HepG2 (cell line): Measurements from ENCODE around the gene ETV5. TPM values are rescaled to one million over a fixed set of nuclear protein-coding genes. Genes with fewer than 3 reads are reported as not detected.

Experiments
- ATAC-seq: fragments of 200-7000 bp; cut with Tn5 transposase; 3 replicates; pipeline ENCODE4 v1.9.1; 2020; ENCODE audit warnings: mild to moderate bottlenecking, moderate library complexity
- BruUV-seq: library from RNA; stranded (reverse); fragments of 400-500 nt; replicated peaks from 2 replicates; lab custom pipeline; 2021; lab: Mats Ljungman, UMichigan
- CTCF ChIA-PET: fragments of 300-600 bp; formaldehyde crosslinking; extraction: SDS; loops from one replicate; lab custom pipeline; 2021; ENCODE audit warnings: low total read pairs, inconsistent platforms, low intra/inter-chr PET ratio; lab: Yijun Ruan, JAX
- POLR2A ChIA-PET: fragments of 350-600 bp; sonication (Branson Sonifier 250); formaldehyde crosslinking; loops from one replicate; lab custom pipeline; 2020; ENCODE audit warnings: antibody characterized with exemption, inconsistent platforms; lab: Yijun Ruan, JAX
- DNase-seq: peaks from one replicate; pipeline ENCODE4 v3.0.0-alpha.2; 2015; ENCODE audit warnings: low spot score
- FAIRE-seq: peaks from 3 replicates; lab custom pipeline; 2011; peaks lifted over from hg19 to GRCh38; lab: Jason Lieb, UNC
- H2AFZ ChIP-seq: one replicate; pipeline ENCODE4 v1.6.1; 2011; ENCODE audit warnings: low read length, inconsistent platforms
- H3K27ac ChIP-seq: fragments of 300-600 bp; 3 replicates; pipeline ENCODE4 v1.8.0; 2011; ENCODE audit warnings: mixed run types, mild to moderate bottlenecking, mixed read lengths, low read length, inconsistent platforms; ENCODE audit not compliant: insufficient read depth; ENCODE audit errors: extremely low read length
- H3K27me3 ChIP-seq, 2 experiments: fragments of 200-600 bp in 1 of 2; 2 replicates in 1 of 2; 3 replicates in 1 of 2; pipeline versions ENCODE4 v1.6.0 to v1.8.0; 2011; ENCODE audit warnings: low read length in 2 of 2, mild to moderate bottlenecking in 2 of 2, moderate library complexity in 2 of 2, inconsistent platforms in 1 of 2; ENCODE audit not compliant: insufficient read depth in 2 of 2, control insufficient read depth in 1 of 2
- H3K36me3 ChIP-seq, 2 experiments: fragments of 200-600 bp in 1 of 2; replicated peaks in 1 of 2; 2 replicates in 1 of 2; 3 replicates in 1 of 2; pipeline versions ENCODE4 v1.5.1 to v1.8.0; 2011; ENCODE audit warnings: low read length in 2 of 2, inconsistent platforms in 1 of 2; ENCODE audit not compliant: insufficient read depth in 2 of 2, control insufficient read depth in 1 of 2
- H3K4me1 ChIP-seq: 2 replicates; pipeline ENCODE4 v1.5.1; 2012; ENCODE audit warnings: low read length, inconsistent platforms; ENCODE audit not compliant: insufficient read depth
- H3K4me2 ChIP-seq: 2 replicates; pipeline ENCODE4 v1.6.0; 2011; ENCODE audit warnings: low read depth, low read length, inconsistent platforms
- H3K4me3 ChIP-seq, 3 experiments: fragments of 200-600 bp in 1 of 3; sonication (generic), shearing (Covaris generic) in 1 of 3; replicated peaks in 1 of 3; 2 replicates each; pipeline ENCODE4 v1.5.1; 2011 to 2016; ENCODE audit warnings: low read length in 3 of 3, inconsistent platforms in 2 of 3, low read depth in 2 of 3, mild to moderate bottlenecking in 2 of 3, control low read depth in 1 of 3, mixed read lengths in 1 of 3; ENCODE audit not compliant: insufficient read depth in 1 of 3
- H3K79me2 ChIP-seq: one replicate; pipeline ENCODE4 v1.6.1; 2011; ENCODE audit warnings: low read length, inconsistent platforms; ENCODE audit not compliant: insufficient read depth
- H3K9ac ChIP-seq: 2 replicates; pipeline ENCODE4 v1.6.0; 2011; ENCODE audit warnings: mild to moderate bottlenecking, low read depth, low read length, inconsistent platforms; ENCODE audit not compliant: insufficient read depth
- H3K9me3 ChIP-seq: 2 replicates; pipeline ENCODE4 v1.5.1; 2012; ENCODE audit warnings: mild to moderate bottlenecking, low read length
- H4K20me1 ChIP-seq: 2 replicates; pipeline ENCODE4 v1.6.0; 2011; ENCODE audit warnings: inconsistent platforms, mild to moderate bottlenecking, low read length, moderate library complexity; ENCODE audit not compliant: insufficient read depth
- ASH2L ChIP-seq: fragments of 300-600, 200-600 bp; sonication (generic); IDR thresholded peaks from 2 replicates; pipeline ENCODE4 v1.7.0; 2017; ENCODE audit warnings: low read depth, mild to moderate bottlenecking, moderate library complexity, mixed read lengths, low read length; ENCODE audit not compliant: insufficient read length
- BCL6 ChIP-seq: IDR thresholded peaks from 2 replicates; pipeline ENCODE4 v1.6.1; 2016; ENCODE audit warnings: missing genetic modification reagents, missing compliant biosample characterization
- CHCHD3 ChIP-seq: sonication (generic); formaldehyde crosslinking; IDR thresholded peaks from 2 replicates; pipeline ENCODE4 v1.8.0; 2022; ENCODE audit warnings: mild to moderate bottlenecking, missing genetic modification reagents, moderate library complexity
- EP300 ChIP-seq, 3 experiments: sonication (generic) in 1 of 3; formaldehyde crosslinking in 1 of 3; IDR thresholded peaks; 2 replicates each; pipeline versions ENCODE4 v1.5.1 to v1.6.1; 2011 to 2020; ENCODE audit warnings: low read depth in 2 of 3, low read length in 2 of 3, borderline replicate concordance in 1 of 3, improper control_type of control experiment in 1 of 3, mild to moderate bottlenecking in 1 of 3, missing genetic modification reagents in 1 of 3, moderate library complexity in 1 of 3
- GATAD2A ChIP-seq: IDR thresholded peaks from 2 replicates; pipeline ENCODE4 v1.6.1; 2016
- GFI1 ChIP-seq: sonication (generic); formaldehyde crosslinking; IDR thresholded peaks from 2 replicates; pipeline ENCODE4 v1.5.0; 2020; ENCODE audit warnings: missing genetic modification reagents, mild to moderate bottlenecking, borderline replicate concordance
- HMG20A ChIP-seq: IDR thresholded peaks from 2 replicates; pipeline ENCODE4 v1.6.1; 2016; ENCODE audit warnings: borderline replicate concordance
- MBD4 ChIP-seq: IDR thresholded peaks from 2 replicates; pipeline ENCODE4 v1.6.1; 2012; ENCODE audit warnings: low read length, inconsistent platforms, borderline replicate concordance
- MIER3 ChIP-seq: IDR thresholded peaks from 2 replicates; pipeline ENCODE4 v1.6.1; 2016; ENCODE audit warnings: missing compliant biosample characterization, borderline replicate concordance
- RBM22 ChIP-seq: fragments of 200-400 bp; formaldehyde crosslinking; optimal IDR thresholded peaks from 2 replicates; pipeline ENCODE3; 2017; ENCODE audit warnings: mild to moderate bottlenecking, low read length, moderate library complexity
- RXRA ChIP-seq: sonication (generic); formaldehyde crosslinking; IDR thresholded peaks from 2 replicates; pipeline ENCODE4 v1.5.1; 2020; ENCODE audit warnings: missing genetic modification reagents
- RXRB ChIP-seq: IDR thresholded peaks from 2 replicates; pipeline ENCODE4 v1.6.1; 2016; ENCODE audit warnings: borderline replicate concordance, missing genetic modification reagents, missing compliant biosample characterization
- SKI ChIP-seq: fragments of 450-650 bp; IDR thresholded peaks from one replicate; pipeline ENCODE4 v1.6.1; 2018; ENCODE audit warnings: mild to moderate bottlenecking; ENCODE audit not compliant: partially characterized antibody
- TAF15 ChIP-seq: fragments of 200-400 bp; formaldehyde crosslinking; IDR thresholded peaks from one replicate; pipeline ENCODE4 v1.6.1; 2018; ENCODE audit warnings: mild to moderate bottlenecking, low read depth, low read length; ENCODE audit not compliant: poor library complexity, severe bottlenecking
- TCF7 ChIP-seq: sonication (generic); IDR thresholded peaks from 2 replicates; pipeline ENCODE4 v1.6.1; 2016; ENCODE audit warnings: antibody characterized with exemption, low read depth
- XRCC5 ChIP-seq: fragments of 200-400 bp; formaldehyde crosslinking; optimal IDR thresholded peaks from 2 replicates; pipeline ENCODE3; 2017; ENCODE audit warnings: mild to moderate bottlenecking, low read length
- ZNF281 ChIP-seq: sonication (generic); formaldehyde crosslinking; IDR thresholded peaks from 2 replicates; pipeline ENCODE4 v1.4.0; 2020; ENCODE audit warnings: missing genetic modification reagents, borderline replicate concordance
- ZNF510 ChIP-seq: sonication (generic); formaldehyde crosslinking; IDR thresholded peaks from 2 replicates; pipeline ENCODE4 v1.4.0; 2020; ENCODE audit warnings: low read depth, mild to moderate bottlenecking, missing genetic modification reagents
- ZNF678 ChIP-seq: sonication (generic); formaldehyde crosslinking; IDR thresholded peaks from 2 replicates; pipeline ENCODE4 v1.4.0; 2020; ENCODE audit warnings: mild to moderate bottlenecking, missing genetic modification reagents
- ZNF841 ChIP-seq: sonication (generic); formaldehyde crosslinking; IDR thresholded peaks from 2 replicates; pipeline ENCODE4 v1.8.1; 2023; ENCODE audit warnings: missing genetic modification reagents, borderline replicate concordance
- WGBS: methylation state at CpG from one replicate; pipeline ENCODE4 v1.1.6; 2017; ENCODE audit warnings: low lambda C conversion rate; 5-methylcytosine and 5-hydroxymethylcytosine counted together
- in situ Hi-C: cut with HindIII; loops from 2 replicates; pipeline ENCODE4 v1.10.0; 2017; ENCODE audit warnings: low pct_unique_long_range_greater_than_20kb; ENCODE audit not compliant: extremely low pct_ligation_motif_present
- intact Hi-C: fragments of 100-400 bp; cut with micrococcal nuclease; formaldehyde crosslinking; loops from one replicate; pipeline ENCODE4 v1.10.0; 2022; ENCODE audit not compliant: unreplicated experiment
- polyA plus RNA-seq, 8 experiments: library from polyadenylated mRNA; depleted of rRNA in 3 of 8; stranded (reverse) in 7 of 8; unstranded in 1 of 8; fragments of >200 nt; fragmentation: Illumina TruSeq in 4 of 8; extraction: Trizol in 4 of 8; gene quantifications; 2 replicates each; pipeline versions ENCODE4 v1.2.1 to v1.2.3, GENCODE V29; 2011 to 2016; ENCODE audit warnings: low read depth in 4 of 8, missing spikeins in 1 of 8, mixed read lengths in 1 of 8; ENCODE audit not compliant: insufficient read depth in 1 of 8
- total RNA-seq, 5 experiments: library from RNA; depleted of rRNA; stranded (reverse); fragments of >200 nt; fragmentation: Illumina TruSeq; extraction: Trizol; gene quantifications; 2 replicates each; pipeline ENCODE4 v1.2.3, GENCODE V29; 2016; ENCODE audit warnings: low read depth in 1 of 5
- TF ChIP-seq, protein P1 (sequence below): sonication (generic); formaldehyde crosslinking; IDR thresholded peaks from 2 replicates; pipeline ENCODE4 v1.4.0; 2020; ENCODE audit warnings: missing genetic modification reagents, borderline replicate concordance

The ETV5 gene
- total and polyA plus RNA-seq, 2 of the 13 experiments (the other 11 are each of a cell fraction or from before 2014, with no cell fraction given) = 52.9 to 57.2 TPM

DNA sequence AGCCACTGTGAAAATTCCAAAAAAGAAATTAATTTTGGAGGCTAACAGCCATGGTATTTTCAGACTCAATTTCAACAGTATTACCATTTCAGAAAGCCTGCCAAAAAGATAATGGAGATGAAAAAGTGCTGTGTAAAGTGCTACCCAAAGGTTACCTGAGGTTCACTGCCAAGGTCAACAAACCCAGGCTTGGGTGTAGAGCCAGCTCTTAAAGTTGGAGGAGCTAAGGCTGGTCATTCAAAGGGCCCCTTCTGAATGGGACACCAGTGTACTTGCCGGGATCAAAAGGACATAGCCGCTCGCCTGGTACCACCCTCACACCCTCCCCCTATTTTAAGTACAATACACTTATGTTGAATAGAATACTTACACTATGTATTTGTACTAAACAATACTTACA is 64.5 kb downstream of the ETV5 start:
- Histone ChIP-seq H3K4me1 (peaks cover 49% of the 10 kb centered on the region), H3K9me3 (no peaks in the 10 kb centered on the region), H3K4me3 (0 out of 6 replicates have a peak overlapping the region, but pooled peaks of 1 of the 3 experiments have one; percentile 12), H3K9ac (no peak overlapping the region), H3K27ac (peak overlapping the region; percentile 54), H3K27me3 (no peaks in the 10 kb centered on the region), H3K36me3 (peaks cover 8 to 23% of the 10 kb centered on the region in 2 experiments; a peak in 4 of 5 replicates), H3K4me2 (peak overlapping the region; percentile 62), H3K79me2 (no peaks in the 10 kb centered on the region), H4K20me1 (no peaks in the 10 kb centered on the region), H2AFZ (no peak overlapping the region)
- intact Hi-C loops (loop anchor here (2.0 kb wide), 2 partner anchors 42 to 64 kb away; partner anchors contain the start of gene ETV5), in situ Hi-C loops (no loop called here)
- FAIRE-seq (peak; percentile 26), DNase-seq (peak; percentile 84), ATAC-seq (peak; percentile 73)
- WGBS = 4% methylated on average over 3 of the region's 3 CpGs
- no TSS peak for BruUV-seq
- POLR2A ChIA-PET = interaction anchor here (1.0 to 2.1 kb wide), 2 partner anchors 54 to 64 kb away, joined by 3 to 6 read pairs; partner anchors contain the start of gene ETV5
- CTCF ChIA-PET = no interaction called here
- peak; percentile 52 for TF ChIP-seq SKI
- 0 out of 2 replicates have a peak, but pooled peaks have one; percentile 10 for TF ChIP-seq GFI1 (CRISPR knock-in tag)
- TF ChIP-seq HMG20A (CRISPR knock-in tag) = peak; percentile 4
- TF ChIP-seq TAF15 = no peak
- TF ChIP-seq MIER3 (CRISPR knock-in tag) = no peak
- TF ChIP-seq RXRB (CRISPR knock-in tag) = peak; percentile 27; the same call in 1 of the 2 replicates
- no peak for TF ChIP-seq CHCHD3 (CRISPR knock-in tag)
- 0 out of 2 replicates have a peak, but pooled peaks have one; percentile 11 for TF ChIP-seq ZNF281
- no peak for TF ChIP-seq RBM22
- no peak for TF ChIP-seq MBD4
- TF ChIP-seq TCF7 = 0 out of 2 replicates have a peak, but pooled peaks have one; percentile 21
- TF ChIP-seq RXRA (CRISPR knock-in tag) = peak; percentile 78; the same call in 1 of the 2 replicates
- TF ChIP-seq XRCC5 = peak; percentile 4
- TF ChIP-seq ZNF678 = no peak
- TF ChIP-seq BCL6 (CRISPR knock-in tag) = peak; percentile 61; the same call in 1 of the 2 replicates
- no peak for TF ChIP-seq ZNF510 (CRISPR knock-in tag)
- TF ChIP-seq EP300 (IDR thresholded peaks at IDR 0.05; ENCODE audit: low read depth in 2 of 2, low read length in 2 of 2) = peak in 1 of 2 experiments; percentile 16; a peak in 1 of 4 replicates
- no peak for TF ChIP-seq EP300 (CRISPR knock-in tag; IDR thresholded peaks at IDR 0.05; ENCODE audit: borderline replicate concordance)
- TF ChIP-seq, protein P1, sequence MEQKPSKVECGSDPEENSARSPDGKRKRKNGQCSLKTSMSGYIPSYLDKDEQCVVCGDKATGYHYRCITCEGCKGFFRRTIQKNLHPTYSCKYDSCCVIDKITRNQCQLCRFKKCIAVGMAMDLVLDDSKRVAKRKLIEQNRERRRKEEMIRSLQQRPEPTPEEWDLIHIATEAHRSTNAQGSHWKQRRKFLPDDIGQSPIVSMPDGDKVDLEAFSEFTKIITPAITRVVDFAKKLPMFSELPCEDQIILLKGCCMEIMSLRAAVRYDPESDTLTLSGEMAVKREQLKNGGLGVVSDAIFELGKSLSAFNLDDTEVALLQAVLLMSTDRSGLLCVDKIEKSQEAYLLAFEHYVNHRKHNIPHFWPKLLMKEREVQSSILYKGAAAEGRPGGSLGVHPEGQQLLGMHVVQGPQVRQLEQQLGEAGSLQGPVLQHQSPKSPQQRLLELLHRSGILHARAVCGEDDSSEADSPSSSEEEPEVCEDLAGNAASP (CRISPR knock-in tag) = peak; percentile 53; the same call in 1 of the 2 replicates
- peak; percentile 33 for TF ChIP-seq ASH2L
- TF ChIP-seq ZNF841 (CRISPR knock-in tag) = no peak
- TF ChIP-seq GATAD2A (CRISPR knock-in tag) = no peak
